ENCODE measurements around the gene MAGEB4.

Gene MAGEB4

DNA sequence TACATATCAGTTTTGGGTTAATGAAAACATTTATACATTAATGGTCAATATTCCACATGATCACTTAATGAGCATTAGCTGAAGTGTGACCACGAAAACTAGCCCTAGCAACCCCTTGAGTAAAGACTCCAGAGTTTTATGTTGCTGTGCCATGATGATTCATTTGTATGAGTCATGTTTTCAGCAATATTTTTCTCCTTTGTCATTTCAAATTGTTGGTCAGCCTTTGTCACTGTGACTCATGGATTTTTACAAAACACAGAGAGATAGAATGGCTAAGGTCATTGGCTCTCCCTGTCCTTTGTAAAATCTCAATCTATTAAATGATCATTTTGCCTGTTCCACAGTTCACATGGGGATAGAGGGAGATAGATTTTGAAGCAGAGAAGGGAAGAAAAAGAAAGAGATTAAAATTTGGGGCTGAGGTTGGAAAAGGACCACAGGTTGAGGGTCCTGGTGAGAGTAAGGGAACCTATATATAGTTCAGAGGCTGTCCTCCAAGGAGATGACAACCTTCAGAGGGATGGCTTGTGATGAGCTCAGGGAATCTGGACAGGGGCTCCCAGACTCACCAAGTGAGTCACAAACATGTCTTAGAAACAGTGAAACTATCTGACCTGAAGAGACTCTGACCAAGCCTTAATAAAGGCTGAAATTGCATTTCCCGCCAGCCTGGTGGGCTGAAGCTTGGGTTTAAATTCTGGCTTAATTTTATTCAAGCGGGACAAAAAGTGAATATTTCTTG, 41.8 kb downstream of the MAGEB4 start:
- no peak for DNase-seq
